Colon (tissue), 2 donors: ENCODE measurements around the gene NT5C3B.

ENCODE experiments used
- FAIRE-seq: peaks from 2 replicates; lab custom pipeline; 2012; peaks lifted over from hg19 to GRCh38; lab: Jason Lieb, UNC
- donor health status: control.
- donor health status: control.

Gene NT5C3B

GRCh38 chr17:41810659-41811548, 25.1 kb downstream of the NT5C3B start:
- FAIRE-seq: no peak

GRCh38 chr17:41806685-41807445, 29.2 kb downstream of the NT5C3B start:
- no peak for FAIRE-seq

- FAIRE-seq: no peak
These were observed 32.7 kb downstream of the NT5C3B start for GRCh38 chr17:41803049-41804020.

GRCh38 chr17:41801374-41802271, 34.4 kb downstream of the NT5C3B start:
- no peak for FAIRE-seq

GRCh38 chr17:41800601-41801373, 35.2 kb downstream of the NT5C3B start:
- FAIRE-seq: no peak

- FAIRE-seq: no peak
These were observed 36.7 kb downstream of the NT5C3B start for GRCh38 chr17:41799366-41799765.

GRCh38 chr17:41797377-41797776, 38.7 kb downstream of the NT5C3B start:
- no peak for FAIRE-seq

- FAIRE-seq: no peak
These were observed 39.7 kb downstream of the NT5C3B start for GRCh38 chr17:41796121-41796895.

GRCh38 chr17:41794540-41794975, 41.5 kb downstream of the NT5C3B start:
- no peak for FAIRE-seq

- no peak for FAIRE-seq
These were observed 42.1 kb downstream of the NT5C3B start for GRCh38 chr17:41793784-41794539.

- no peak for FAIRE-seq
These were observed 42.9 kb downstream of the NT5C3B start for GRCh38 chr17:41792845-41793783.

GRCh38 chr17:41787021-41787418, 49.0 kb downstream of the NT5C3B start:
- FAIRE-seq: no peak

GRCh38 chr17:41786227-41787020, 49.6 kb downstream of the NT5C3B start, which contains the start of gene JUP:
Gene JUP, minus strand, starts transcription at chr17:41786711. Its CDS starts 14,857 bp downstream, at chr17:41771854.
- peak; percentile 85 for FAIRE-seq

GRCh38 chr17:41785859-41786226, 50.2 kb downstream of the NT5C3B start:
- FAIRE-seq: no peak

- FAIRE-seq: no peak
These were observed 50.8 kb downstream of the NT5C3B start for GRCh38 chr17:41785091-41785858.
